NCI-H510A (cell line): Measurements from ENCODE around the gene CXCL14.
A peak's percentile ranks its signal among the peaks of the same experiment; 100 is the strongest.

Experiments
- DNase-seq: peaks from one replicate; lab custom pipeline; 2025; lab: John Stamatoyannopoulos, UW

The CXCL14 gene

DNA sequence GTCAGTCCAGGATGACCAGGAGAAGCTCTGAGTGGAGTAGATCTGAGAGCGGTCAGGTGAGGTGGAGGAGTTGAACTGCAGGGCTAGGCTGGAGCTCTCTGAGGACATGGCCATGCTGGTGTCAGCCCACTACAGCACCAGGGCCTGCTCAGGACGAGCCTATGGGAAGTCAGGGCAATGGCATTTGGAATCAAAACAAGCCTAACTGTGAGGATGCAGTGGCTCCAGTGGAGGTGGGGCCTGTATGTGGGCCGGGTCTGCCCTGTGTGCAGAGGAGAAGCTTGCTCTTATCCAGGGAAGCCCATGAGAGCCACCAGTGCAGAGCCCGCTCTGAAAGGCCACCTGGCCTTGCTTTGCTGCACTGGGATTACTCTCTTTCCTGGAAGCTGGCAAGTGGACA lies 11.1 kb downstream of the CXCL14 start:
- no peak for DNase-seq

DNA sequence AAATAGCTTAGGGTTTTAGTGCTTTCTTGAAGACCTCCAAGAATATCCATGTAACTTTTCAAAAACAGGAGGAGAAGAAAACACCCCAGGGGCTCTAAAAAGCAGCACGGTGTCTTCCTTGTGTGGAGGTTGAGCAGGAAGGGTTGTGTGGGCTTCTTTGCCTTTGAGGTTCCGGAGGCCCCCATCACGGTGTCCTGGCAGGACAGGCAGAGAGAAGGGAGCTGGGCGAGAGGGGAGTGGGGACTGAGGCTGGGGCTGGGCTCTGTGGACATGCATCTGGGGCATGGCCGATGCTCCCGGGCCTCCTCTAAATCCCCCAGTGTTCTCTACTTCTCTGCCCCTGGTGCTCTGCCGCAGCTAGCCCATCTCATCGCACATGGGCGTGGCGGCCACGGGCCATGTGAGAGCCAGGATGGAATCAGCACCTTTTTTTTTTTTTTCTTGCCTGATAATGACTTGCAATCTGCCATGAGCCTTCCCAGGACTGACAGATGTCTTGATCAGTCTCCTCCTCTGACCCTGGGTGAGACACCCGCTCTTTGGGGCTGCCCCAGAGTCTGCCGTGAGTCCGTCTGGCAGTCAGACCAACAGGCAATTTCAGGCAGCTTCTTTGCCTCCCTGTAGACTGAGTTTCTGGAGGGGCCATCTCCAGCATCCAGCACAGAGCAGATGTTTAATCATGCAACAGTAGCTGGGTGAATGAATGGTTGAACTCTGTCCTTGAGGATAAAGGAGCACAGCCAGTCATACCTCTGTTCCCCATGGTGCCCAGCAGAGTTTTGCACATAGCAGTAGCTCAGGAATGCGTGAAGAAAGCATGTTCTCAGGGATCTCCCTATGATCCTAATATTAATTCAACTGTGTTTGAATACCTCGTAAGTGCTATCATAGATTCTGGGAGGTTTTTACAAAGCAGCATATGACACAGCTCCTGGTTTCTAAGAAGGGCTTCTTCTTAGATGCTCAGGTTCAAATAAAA lies 12.1 kb downstream of the CXCL14 start:
- no peak for DNase-seq

DNA sequence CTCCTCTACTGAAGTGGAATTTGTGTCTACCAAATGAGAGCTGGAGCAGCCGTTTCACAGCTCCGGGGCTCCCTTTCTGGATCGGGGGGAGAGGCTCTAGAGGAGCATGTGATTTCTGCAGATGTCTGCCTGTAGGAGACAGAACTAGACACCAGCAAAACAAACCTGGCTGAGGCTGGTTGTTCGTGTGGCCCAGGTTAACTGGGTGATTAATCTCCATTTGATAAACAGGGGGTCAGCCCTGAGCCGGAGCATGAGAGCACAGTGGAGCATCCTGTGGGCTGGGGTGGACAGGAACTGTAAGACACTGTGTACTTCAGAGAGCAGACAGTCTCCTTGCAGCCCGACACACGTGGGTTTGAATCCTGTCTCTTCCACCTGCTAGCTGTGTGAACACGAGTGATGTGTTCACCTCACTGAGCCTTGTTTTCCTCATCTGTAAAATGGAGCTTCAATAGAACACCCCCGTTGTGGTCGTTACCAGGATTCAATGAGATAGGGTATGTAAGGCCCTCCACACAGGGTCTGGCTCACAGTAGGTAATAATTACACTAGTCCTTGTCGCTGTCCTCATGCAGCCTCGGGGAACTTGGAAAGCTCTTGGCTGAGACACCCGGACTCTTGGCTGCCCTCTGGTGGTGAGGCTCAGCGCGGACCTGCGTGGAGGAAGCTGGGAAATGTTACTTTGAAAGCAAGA lies 12.9 kb downstream of the CXCL14 start:
- no peak for DNase-seq

DNA sequence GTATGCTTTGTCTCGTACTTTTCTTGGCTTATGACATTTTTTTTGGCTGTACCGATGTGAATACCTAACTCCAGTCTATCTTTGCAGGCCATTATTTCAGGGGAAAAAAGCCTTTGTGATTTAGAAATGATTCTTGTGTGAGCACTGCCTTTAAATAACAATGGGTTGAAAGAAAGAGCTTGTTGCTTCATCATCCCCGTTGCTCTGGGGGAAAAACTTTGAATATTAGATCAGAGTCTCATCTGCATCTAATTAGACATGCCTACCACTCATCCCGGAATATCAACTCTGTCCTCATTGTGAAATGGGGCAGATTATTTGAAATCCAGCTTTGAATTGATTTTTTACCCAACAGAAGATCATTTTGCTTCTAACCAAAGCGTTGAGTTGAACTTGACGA lies 13.5 kb downstream of the CXCL14 start:
- DNase-seq, result no peak

DNA sequence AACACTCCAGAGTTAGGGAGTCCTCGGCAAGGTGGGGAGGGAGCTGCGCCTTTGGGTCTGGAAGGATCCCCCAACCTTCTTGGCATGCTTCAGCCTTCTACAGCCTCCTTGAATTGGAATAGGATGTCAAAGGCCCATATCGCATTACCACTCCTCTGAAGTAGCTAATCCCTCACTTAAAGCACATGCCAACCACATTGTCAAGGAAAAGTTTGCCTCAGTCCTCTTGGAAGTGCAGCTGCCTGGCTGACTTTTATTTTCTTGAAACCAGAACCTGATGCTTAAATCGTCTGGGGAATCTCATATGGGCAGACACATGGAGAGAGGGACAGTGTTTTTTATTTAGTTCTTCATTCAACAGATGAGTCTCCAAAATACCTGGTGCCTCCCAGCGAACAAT lies 14.5 kb downstream of the CXCL14 start:
- no peak for DNase-seq

DNA sequence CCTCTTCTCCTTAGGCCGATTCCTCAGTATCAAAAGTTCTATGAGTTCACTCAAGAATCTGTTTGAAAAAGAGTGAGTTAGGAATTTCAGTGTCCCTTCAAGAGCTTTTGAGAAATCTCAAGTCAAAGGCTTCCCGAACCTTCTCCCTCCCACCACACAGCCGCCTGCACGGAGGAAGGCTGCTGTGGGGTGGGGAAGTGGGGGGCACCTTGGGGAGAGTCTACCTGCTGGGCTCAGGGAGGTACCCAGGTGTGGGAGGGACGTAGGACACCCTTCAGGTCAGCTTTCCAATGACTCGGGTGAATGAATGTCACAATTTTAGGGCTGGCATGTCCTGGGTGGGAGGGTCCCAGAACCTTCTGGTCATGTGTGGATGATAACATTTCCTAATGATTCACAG lies 17.5 kb downstream of the CXCL14 start:
- no peak for DNase-seq

DNA sequence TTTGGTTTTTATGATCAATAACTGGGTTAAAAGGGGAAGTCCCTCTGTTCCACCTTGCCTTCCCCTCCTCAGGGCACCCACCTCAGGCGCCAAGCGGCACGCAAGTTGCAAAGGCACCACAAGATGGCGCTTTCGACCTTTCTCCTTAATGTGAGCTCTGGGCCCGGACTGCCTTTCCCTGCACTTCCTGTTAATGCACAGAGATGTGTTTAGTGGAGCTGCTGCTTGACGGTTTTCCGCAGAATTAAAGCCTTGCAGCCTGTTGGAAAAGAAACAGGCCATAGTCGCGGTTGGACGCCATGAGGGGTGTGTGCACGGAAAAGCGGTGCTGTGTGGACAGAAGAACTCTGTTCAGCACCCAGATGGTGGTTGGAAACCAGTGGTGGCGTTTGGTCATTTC lies 17.9 kb downstream of the CXCL14 start:
- DNase-seq, result peak; percentile 29

DNA sequence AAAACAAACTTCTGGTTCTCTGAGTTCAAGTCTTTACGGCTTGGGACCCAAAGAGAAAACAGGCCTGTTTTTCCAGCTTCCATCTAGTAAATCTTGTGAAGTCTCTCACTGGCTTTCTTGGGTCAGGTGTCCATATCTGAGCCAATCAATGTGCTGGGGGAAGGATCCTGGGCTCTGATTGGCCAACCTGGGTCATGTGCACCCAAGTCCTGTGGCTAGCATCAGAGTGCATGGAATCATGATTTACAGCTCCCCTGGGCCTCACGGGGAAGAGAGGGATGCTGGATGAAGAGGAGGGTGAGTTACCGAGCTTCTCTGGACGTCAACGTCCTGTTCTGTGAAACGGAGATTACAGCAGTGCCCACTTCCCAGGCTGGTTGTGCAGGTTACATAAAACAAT lies 19.4 kb downstream of the CXCL14 start:
- no peak for DNase-seq

DNA sequence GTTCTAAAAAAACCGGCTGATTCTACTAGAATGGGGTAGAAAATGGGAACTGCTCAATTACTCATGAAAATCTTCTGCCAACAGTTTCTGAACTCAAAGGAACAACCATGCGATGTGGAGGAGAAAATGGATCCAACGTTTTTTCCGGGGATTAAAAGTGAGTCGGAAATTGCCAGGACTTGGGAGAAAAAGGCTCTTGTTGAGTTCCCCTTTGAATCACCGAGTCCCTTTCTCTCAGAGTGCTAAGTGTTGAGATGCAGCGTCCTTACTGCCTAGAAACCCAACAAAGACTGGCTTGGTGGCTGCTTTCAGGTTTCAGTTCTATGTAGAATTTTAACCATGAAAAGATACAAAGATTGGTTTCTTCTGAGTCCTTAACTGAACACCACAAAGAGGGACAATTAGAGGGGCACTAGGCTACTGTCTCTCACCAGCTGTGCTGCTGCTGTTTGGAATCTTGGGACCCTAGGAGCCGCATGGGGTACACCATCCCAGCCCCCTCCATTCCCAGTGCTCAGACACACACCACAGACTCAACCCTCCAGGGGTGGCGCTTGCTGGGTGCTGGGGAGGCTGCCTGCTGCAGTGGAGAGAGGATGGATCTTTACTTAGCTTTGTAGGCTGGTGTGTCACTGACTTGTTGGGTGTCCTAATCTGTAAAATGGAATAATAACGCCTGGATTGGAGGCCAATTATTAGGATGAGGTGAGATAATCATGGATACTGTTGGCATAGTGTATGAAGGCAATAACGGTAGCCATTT lies 21.5 kb downstream of the CXCL14 start:
- no peak for DNase-seq

DNA sequence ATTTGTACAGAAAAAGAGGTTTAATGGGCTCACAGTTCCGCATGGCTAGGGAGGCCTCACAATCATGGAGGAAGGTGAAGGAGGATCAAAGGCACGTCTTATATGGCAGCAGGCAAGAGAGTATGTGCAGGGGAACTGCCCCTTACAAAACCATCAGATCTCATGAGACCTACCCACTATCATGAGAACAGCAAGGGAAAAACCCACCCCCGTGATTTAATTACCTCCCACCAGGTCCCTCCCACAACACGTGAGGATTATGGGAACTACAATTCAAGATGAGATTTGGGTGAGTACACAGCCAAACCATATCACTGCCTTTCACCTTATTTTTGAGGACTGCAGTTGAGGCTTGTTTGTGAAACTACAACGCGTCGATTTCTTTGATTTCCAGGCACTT lies 22.2 kb downstream of the CXCL14 start:
- no peak for DNase-seq

DNA sequence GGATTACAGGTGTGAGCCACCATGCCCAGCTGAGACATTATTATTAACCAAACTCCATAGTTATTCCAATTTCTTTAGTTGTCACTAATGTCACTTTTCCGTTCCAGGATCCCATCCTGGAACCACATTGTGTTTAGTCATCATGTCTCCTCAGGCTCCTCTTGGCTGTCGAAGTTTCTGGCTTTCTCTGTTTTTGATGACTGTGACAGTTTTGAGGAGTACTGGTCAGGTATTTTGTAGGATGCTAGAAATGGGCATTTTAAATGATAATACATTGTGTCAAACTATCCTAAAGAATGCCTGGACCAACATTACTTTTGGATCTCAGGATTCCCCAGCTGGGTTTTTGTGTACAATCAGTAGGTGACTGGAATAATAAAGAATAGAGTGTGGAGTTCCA lies 23.3 kb downstream of the CXCL14 start:
- DNase-seq, result no peak

DNA sequence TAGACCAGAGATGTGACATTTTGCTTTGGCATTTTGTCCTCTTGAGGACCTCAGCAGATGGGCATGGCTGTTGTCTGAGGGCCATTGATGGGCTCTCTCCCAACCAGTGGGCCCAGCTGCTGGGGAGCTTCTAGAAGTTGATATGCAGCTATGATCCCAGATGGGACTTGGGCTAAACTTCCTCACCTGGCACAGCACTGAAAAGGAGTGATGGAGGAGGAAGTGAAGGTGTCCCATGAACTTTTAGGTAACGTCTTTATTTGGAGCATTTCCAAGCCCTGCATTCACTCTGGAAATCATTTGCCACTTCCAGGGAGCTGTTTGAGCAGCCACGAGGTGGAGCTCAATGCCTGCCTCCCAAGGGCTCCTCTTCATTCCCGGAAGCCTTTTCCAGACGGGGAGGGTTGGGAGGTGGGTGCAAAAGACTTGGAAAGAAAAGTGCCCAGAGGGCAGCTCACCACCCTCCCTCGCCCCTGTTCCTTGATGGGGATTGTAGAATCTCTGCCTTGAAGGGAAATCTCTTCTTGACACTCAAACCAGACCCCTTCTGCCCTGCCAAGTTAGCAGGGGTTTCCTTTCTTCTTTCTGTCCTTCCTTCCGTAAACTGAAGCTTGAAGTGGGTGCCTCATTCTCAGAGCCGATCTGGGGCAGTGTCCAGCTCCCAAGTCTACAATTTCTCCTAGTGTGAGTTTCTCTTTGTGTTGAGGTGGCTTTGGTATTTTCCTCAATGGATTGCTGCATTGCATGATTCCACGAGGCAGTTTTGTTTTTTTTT lies 24.9 kb downstream of the CXCL14 start:
- no peak for DNase-seq

DNA sequence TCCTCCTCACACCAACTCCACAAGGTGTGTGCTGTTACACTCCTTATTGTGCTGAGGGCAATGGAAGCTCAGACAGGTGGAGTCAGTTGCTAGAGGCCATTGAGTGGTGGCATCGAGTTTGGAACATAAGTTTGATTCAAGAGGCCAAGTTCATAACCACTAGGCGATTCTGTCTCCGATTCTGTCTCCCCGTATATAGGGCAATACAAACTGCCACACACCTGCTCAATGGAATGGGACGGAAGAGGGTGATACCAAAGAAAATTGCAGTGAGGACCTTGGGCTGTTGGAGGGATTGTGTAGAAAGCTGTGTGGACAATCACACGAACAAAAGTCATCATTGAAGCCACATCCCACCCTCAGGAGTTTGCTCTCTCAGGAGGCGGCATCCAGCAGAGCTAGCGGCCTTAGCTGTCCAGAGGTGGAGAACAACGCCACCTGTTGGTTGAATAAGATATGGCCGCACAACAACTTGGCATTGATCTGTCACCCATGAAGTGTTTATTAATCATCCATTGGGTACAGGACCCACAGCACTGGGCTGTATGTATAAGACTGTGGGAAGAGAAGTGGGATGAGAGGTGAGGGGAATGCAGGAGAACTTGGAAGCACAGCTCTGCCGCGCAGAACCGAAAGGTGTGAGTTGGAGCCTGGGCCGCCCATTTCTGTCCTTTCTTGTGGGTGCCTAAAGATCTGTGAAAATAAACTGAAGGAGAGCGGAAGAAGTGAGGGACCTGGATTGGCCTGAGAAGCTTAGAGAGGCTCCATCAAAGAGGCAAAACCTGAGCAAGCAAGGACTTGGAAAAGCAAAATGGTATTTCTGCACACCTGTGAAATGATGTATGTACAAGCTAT lies 27.0 kb downstream of the CXCL14 start:
- peak; percentile 22 for DNase-seq

DNA sequence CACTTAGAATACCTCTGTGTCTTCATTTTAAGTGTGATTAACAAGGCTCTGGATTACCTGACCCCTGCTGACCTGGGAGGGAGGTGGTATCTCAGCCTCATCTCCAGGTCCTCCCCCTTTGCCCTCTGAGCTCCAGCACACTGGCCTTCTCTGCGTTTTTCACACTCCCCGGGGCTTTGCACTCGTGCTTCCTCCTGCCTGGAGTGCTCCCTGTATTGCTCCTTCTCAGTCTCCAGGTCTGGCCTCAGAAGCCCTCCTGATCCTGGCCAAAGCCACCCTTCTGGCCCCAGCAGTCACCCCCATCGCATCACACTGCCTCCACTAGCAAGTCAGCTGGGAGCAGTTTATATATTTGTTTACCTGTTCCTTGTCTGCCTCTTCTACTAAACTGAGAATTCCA lies 29.4 kb downstream of the CXCL14 start:
- DNase-seq, result no peak

DNA sequence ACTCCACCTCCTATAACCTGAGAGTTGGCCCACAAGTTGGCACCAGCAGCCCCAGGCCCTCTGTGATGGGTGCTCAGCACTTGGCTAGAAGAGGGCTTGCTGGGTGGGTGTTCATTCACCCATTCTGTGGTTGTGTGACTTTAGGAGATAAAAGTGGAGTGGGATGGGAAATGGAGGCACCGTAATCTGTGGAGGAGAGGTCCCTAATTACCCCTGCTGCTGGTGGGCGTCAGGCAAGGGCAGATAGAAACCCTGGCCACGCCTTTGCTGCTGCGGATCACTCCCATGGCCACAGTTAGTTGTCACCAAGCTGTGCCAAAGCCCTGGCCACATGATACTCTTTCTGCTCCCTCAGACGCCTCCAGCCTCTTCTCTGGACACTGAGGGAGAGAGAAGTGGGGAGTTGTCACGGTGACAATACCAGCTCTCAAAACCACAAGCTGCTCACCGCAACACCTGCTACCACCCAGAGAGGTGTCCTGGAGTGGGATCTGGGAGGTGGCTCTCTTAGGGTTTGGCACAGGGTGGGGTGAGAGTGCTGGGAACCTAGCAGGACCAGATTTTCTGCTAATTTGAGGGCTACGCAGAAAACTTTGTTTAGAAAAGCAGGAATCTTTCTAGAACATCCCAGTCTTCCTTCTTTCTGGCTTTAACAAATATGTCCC lies 31.1 kb downstream of the CXCL14 start:
- DNase-seq, result peak; percentile 23

DNA sequence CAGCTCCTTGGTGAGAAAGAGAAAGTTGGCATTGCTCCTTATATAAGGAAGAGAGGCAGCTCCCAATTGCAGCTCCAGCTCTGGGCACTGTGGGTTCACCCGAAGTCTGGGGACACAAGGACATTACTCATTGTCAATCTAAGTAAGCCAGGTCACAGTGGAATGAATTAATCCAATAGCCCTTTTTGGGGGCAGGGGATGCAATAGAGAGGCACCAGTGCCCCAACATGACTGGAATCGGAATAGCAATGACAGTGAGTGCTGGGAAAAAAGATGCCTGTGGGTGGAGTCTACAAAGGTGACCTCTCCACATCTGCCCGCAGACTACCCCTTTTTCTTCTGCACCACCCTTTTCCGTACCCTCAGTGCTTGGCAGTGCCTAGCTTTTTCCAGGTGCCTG lies 31.9 kb downstream of the CXCL14 start:
- no peak for DNase-seq

DNA sequence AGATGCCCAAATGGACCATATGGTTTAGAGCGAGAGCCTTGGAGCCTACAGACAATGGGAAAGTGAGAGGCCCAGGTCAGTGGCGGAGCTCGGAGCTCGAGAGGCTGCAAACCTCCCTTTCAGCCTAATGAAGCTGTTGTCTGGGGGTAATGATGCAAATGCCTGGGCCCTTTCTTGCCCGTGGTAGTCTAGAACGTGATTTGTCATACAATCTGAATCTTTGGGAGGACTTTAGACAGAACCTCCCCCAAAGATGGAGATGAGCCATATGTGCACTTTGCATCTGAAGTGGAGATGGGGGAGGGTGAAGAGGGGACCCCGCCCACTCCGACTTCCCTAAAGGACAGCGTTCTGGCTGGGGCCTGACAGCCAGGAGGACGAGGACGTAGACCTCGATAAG lies 32.7 kb downstream of the CXCL14 start:
- no peak for DNase-seq

DNA sequence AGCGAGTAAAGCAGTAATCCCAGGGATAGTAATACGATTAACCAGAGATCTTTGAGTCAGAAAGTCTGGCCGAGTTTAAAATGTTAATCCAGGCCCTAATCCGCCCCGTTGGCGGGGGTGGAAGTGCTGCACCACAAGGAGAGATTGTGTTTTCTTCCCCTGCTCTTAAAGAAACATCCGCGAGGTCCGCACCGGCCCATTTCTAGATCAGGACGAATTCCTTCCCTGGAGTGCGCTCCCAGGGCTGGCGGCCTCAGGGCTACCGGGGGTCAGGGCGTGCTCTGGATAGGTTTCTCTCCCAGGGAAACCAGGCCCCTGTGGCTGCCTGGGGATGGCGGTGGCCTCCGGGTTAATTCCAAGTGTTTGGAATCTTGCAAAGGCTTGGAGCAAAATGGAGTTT lies 33.7 kb downstream of the CXCL14 start:
- no peak for DNase-seq

DNA sequence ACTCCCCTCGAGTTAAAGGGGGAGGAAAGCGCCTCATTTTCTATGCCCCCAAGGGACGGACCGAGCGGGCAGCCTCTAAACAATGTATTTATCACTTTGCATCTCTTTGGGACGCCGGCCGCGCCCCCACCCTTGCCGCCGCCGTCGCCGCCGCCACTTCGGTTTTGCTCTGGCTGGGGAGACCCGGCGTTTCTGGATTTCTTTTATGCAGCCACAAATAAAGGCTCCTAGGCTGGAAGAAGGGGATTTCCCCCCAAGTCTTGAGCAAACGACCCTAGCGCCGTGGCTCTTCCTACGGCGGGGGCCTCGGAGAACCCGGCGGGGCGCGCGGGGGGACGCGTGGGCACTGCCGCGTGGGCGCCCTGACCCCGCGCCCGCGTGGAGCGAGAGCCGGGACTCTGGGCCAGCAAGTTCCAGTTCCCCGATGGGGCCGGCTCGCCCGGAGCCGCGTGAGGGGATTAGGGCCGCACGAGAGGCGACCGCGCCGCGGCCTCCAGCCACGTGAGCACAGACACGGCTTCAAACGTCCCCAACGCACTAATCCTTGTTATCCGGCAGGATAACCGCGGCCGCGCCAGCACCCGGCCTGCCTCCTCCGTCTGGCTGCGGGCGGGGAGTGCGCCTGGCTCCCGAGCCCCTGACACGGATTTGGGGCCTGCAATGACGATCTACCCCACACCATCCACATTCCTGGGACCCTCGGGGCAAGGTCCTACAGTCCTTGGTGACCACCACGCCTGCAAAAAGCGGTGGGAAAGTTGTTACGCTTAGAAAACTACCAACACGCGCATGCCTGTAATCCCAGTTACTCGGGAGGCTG lies 35.1 kb downstream of the CXCL14 start:
- DNase-seq, result no peak
